ENCODE results near the gene LRRC56. TPM values are rescaled to one million over a fixed set of nuclear protein-coding genes. Genes with fewer than 3 reads are reported as not detected.

LRRC56 gene
- total RNA-seq, 4 donors from 2014 or later = 0.38 TPM; not detected in 3

- TF ChIP-seq, protein P1, sequence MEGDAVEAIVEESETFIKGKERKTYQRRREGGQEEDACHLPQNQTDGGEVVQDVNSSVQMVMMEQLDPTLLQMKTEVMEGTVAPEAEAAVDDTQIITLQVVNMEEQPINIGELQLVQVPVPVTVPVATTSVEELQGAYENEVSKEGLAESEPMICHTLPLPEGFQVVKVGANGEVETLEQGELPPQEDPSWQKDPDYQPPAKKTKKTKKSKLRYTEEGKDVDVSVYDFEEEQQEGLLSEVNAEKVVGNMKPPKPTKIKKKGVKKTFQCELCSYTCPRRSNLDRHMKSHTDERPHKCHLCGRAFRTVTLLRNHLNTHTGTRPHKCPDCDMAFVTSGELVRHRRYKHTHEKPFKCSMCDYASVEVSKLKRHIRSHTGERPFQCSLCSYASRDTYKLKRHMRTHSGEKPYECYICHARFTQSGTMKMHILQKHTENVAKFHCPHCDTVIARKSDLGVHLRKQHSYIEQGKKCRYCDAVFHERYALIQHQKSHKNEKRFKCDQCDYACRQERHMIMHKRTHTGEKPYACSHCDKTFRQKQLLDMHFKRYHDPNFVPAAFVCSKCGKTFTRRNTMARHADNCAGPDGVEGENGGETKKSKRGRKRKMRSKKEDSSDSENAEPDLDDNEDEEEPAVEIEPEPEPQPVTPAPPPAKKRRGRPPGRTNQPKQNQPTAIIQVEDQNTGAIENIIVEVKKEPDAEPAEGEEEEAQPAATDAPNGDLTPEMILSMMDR (IDR thresholded peaks at IDR 0.05; ENCODE audit: low read depth) = no peak
Observed at GRCh38 chr11:502288-503178, 34.8 kb upstream of the LRRC56 start.

DNA sequence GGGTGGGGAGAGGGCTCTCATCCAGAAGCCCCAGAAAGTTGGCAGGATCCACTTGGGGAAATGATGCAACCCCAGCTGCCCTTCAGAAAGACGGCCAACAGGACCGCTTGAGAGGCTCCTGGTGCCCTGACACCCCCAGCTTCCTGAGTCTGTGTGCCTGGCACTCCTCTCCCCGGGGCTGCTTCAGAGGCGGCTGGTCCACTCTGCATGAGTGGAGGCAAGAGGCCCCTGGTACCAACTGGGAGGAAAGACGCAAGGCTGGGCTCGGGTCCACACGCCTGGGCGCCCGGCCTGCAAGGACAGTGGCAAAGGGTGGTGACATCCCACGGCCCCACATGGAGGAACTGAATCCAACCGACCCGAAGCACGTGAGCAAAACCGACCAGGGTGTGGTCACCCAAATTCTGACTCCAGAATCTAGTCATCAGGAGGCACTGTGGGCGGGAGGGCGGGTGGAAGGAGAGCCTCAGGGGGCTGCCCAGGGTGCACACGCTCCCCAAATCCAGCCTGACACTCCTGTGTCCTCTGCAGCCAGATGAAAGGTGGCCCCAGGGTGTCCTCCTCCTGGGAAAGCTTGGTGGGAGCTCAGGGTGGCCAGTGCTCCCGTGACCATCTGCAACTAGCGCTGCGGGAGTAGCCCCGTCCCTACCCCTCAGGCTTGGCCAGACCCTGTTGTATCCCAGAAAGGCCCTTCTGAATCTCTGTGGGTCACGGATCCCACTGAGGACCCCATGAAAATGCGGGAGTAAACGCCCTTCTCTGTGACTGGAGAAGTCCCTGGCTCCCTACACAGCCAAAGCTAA lies 33.9 kb upstream of the LRRC56 start:
- TF ChIP-seq, protein P1 (IDR thresholded peaks at IDR 0.05; ENCODE audit: low read depth) = no peak

GRCh38 chr11:504053-504993 lies 33.0 kb upstream of the LRRC56 start:
- TF ChIP-seq, protein P1 (IDR thresholded peaks at IDR 0.05; ENCODE audit: low read depth) = no peak

GRCh38 chr11:504994-505344 lies 32.4 kb upstream of the LRRC56 start:
- TF ChIP-seq, protein P1 (IDR thresholded peaks at IDR 0.05; ENCODE audit: low read depth) = no peak

DNA sequence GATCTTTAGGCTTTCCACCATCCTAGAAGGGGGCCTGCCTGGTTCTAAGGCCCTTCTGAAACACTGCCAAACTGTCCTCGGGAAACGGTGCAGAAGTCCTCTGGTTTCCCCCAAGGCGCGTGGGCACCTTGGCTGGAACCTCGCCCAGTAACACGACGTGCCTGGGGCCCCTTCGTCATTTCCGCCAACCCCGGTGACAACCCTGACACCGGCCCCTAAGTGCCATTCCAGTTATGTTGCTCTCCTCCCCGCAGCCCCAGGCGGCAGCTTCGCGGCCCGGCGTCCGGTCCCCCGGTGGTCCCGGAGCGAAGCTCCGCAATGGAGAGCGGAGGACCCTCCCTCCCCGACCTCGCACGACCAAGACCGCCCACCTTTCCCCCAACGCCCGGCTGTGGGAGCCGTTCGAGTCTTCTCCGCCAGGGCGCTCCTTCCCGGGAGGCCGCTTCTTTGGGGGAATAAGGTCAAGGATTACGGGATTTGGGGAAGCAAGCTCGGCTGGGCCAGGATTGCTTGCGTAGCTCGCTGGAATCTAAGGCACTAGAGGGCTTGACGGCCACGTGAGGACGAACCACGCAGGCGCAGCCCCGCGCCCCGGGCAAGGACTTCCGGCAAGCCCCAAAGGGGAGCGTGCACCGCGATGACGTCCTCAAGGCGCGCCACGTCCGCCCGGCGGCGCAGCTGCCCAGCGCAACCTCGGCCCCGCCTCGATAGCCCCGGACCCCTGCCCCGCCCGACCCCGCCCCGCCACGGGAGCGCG lies 30.9 kb upstream of the LRRC56 start:
- TF ChIP-seq, protein P1 (IDR thresholded peaks at IDR 0.05; ENCODE audit: low read depth) = no peak

DNA sequence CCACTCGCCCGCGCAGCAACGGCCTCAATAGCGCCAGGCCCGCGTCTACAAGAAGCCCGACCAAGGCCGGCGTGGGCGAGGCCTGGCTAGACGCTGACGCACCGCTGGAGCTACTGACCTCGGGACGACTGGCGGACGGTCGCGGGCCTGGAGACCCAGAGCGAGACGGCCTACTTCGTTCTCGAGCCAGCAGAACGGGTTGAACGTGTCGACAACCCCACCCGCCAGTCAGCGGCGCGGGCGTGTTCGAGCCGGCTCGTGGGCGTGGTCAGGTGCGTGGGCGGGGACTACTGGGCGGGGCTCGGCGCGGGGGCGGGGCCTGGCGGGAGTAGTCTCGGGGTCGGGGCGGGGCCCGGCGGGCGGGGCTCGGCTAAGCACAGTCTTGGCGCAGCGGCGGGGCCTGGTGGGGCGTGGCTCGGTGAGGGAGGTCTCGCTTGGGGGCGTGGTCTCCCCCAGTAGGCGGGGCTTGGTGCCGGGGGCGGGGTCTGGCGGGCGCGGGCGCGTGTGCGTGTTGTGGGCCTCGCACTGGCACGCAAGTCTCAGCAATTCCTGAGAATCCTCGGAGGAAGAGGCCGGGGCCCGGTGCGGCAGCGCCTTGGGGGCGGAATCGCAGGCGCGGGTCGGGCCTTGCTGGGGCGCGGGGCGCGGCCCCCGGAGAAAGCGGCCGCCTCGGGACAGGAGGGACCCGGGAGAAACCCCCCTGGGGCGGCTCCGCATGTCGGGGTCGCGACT lies 30.2 kb upstream of the LRRC56 start, which contains the start of gene RNH1:
Gene RNH1 (minus strand): TSS at position 248 of the 732 bp plus-strand sequence. CDS start 5,080 bp downstream, outside the sequence.
- TF ChIP-seq, protein P1 (IDR thresholded peaks at IDR 0.05; ENCODE audit: low read depth) = no peak
